Mucosa of stomach (tissue), 1 donor: ENCODE data around the gene CIC.

Experiments
- H3K27me3 ChIP-seq: one replicate; pipeline ENCODE4 v1.7.0; 2013; ENCODE audit warnings: mild to moderate bottlenecking, low read length; ENCODE audit not compliant: control insufficient read depth, insufficient read depth
- H3K36me3 ChIP-seq: one replicate; pipeline ENCODE4 v1.7.0; 2013; ENCODE audit warnings: low read length; ENCODE audit not compliant: control insufficient read depth, insufficient read depth
- H3K4me1 ChIP-seq: one replicate; pipeline ENCODE4 v1.7.0; 2013; ENCODE audit warnings: mild to moderate bottlenecking, low read length; ENCODE audit not compliant: control insufficient read depth, insufficient read depth
- H3K4me3 ChIP-seq: one replicate; pipeline ENCODE4 v1.7.0; 2013; ENCODE audit warnings: low read length
- H3K9ac ChIP-seq: one replicate; pipeline ENCODE4 v1.7.0; 2013; ENCODE audit warnings: mild to moderate bottlenecking, low read length, moderate library complexity
- H3K9me3 ChIP-seq: one replicate; pipeline ENCODE4 v1.7.0; 2013; ENCODE audit warnings: mild to moderate bottlenecking, low read length, moderate library complexity; ENCODE audit not compliant: control insufficient read depth
- donor health status: Pancreatic carcinoma.

The CIC gene

GRCh38 chr19:42322305-42322704 is 53.3 kb downstream of the CIC start:
- no peaks in the 10 kb centered on the region for H3K9me3 ChIP-seq
- peaks cover 27% of the 10 kb centered on the region for H3K27me3 ChIP-seq
- H3K9ac ChIP-seq = no peak overlapping the region
- H3K4me1 ChIP-seq = peaks cover 20% of the 10 kb centered on the region
- no peaks in the 10 kb centered on the region for H3K36me3 ChIP-seq
- no peak overlapping the region for H3K4me3 ChIP-seq

DNA sequence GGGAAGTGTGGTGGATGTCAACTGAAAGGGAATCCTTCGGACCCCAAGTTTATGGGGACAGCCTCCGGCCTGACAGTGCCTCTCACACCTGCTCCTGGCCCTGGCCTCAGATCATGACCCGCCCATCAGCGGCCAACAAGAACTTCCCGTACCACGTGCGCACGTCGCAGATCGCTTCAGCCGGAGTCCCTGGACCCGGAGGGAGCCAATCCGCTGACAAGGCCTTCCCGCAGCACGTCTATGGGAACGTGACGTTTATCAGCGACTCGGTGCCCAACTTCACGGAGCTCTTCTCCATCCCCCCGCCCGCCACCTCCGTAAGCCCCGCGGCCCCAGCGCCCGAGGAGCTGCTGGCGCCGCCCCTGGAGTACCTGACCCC is 54.4 kb downstream of the CIC start:
- Histone ChIP-seq H3K27me3 (peaks cover 27% of the 10 kb centered on the region), H3K9me3 (no peaks in the 10 kb centered on the region), H3K4me1 (peaks cover 20% of the 10 kb centered on the region), H3K9ac (no peak overlapping the region), H3K36me3 (no peaks in the 10 kb centered on the region), H3K4me3 (no peak overlapping the region)

DNA sequence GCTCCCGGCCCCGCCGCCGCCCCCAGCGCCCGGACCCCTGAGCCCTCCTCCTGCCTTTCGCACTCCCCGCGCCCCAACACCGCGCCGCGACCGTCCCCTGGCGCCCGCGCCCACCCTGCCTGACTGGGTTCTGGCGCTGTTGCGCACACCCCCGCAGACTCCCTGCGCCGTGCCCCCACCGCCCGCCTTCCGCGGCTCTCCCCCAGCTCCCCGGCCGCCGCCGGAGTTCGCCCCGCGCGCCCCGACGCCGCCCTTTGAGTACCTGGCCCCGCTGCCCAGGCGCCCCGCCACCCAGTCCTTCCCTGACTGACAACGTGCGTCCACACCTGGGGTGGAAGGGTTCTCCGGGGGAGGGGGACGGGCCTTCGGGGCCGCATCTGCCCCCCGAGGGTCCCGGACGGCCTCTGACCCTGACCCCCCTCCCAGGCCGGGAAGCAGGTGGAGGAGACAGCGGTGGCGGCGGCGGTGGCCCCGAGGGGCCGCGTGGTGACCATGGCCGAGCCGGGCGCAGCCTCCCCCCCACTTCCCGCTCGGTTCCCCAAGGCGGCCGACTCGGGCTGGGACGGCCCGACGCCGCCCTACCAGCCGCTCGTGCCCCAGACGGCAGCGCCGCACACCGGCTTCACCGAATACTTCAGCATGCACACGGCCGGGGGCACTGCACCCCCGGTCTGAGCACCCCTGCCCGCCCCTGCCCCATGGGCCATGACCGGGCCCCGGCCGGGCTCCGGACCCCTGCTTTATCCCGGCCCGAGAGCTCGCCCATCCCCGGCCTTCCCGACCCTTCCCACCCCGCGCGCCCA is 55.0 kb downstream of the CIC start:
- H3K9ac ChIP-seq = no peak overlapping the region
- H3K4me3 ChIP-seq = no peak overlapping the region
- no peaks in the 10 kb centered on the region for H3K36me3 ChIP-seq
- H3K27me3 ChIP-seq = peaks cover 27% of the 10 kb centered on the region
- H3K4me1 ChIP-seq = peaks cover 20% of the 10 kb centered on the region
- no peaks in the 10 kb centered on the region for H3K9me3 ChIP-seq

GRCh38 chr19:42324655-42325307 is 55.7 kb downstream of the CIC start:
- Histone ChIP-seq H3K4me1 (peaks cover 20% of the 10 kb centered on the region), H3K27me3 (peaks cover 27% of the 10 kb centered on the region), H3K9me3 (no peaks in the 10 kb centered on the region), H3K9ac (no peak overlapping the region), H3K36me3 (no peaks in the 10 kb centered on the region), H3K4me3 (no peak overlapping the region)

- Histone ChIP-seq H3K36me3 (no peaks in the 10 kb centered on the region), H3K4me1 (peaks cover 20% of the 10 kb centered on the region), H3K9me3 (no peaks in the 10 kb centered on the region), H3K4me3 (peak within 1 kb of the TSS; percentile 93), H3K9ac (peak within 1 kb of the TSS; percentile 93), H3K27me3 (peaks cover 27% of the 10 kb centered on the region)
These were observed 56.4 kb downstream of the CIC start, which contains the start of gene MEGF8 for GRCh38 chr19:42325308-42325895. TSS of gene MEGF8 (plus strand) at chr19:42325635. CDS start at chr19:42326244, 609 bp downstream.

GRCh38 chr19:42325896-42326771 is 57.1 kb downstream of the CIC start:
- Histone ChIP-seq H3K4me3 (peak overlapping the region; percentile 93), H3K27me3 (peaks cover 27% of the 10 kb centered on the region), H3K9me3 (no peaks in the 10 kb centered on the region), H3K36me3 (no peaks in the 10 kb centered on the region), H3K9ac (peak overlapping the region; percentile 93), H3K4me1 (peaks cover 20% of the 10 kb centered on the region)

DNA sequence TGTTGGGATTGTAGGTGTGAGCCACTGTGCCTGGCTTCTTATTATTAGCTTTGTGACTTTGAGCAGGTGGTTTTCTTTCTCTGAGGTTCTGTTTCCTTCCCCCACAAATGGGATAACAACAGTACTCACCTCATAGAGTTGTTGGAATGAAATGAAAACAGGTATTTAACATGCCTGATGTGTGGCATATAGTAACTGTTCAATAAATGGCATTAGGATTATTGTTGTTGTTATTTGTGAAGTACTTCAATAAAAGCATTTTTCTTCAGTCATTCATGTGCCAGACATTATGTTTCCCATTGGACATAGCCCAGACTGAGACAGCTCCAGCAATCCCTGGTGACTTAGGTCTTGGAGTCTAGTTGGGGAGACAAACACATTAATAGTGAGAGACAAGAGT is 57.9 kb downstream of the CIC start:
- no peaks in the 10 kb centered on the region for H3K36me3 ChIP-seq
- H3K4me1 ChIP-seq = peaks cover 20% of the 10 kb centered on the region
- H3K27me3 ChIP-seq = peaks cover 24% of the 10 kb centered on the region
- H3K9me3 ChIP-seq = no peaks in the 10 kb centered on the region
- H3K9ac ChIP-seq = no peak overlapping the region
- H3K4me3 ChIP-seq = no peak overlapping the region

DNA sequence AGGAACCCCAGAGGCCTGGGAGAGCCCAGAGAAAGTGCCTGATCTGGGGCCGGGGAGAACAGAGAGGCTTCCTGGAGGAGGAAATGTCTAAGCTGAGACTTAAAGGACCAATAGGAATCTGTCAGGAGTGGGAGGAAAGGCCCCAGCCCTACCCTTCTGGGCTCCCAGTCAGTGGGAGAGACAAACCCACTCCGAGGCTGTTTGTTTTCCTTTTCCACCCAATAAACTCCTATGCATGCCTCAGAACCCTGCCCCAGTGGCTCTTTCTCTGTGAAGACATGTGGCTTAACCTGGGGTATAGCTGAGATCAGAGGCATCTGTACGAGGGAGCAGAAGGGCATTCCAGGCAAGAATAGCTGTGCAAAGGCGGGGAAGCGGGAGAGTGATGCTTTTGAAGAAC is 58.3 kb downstream of the CIC start:
- no peaks in the 10 kb centered on the region for H3K36me3 ChIP-seq
- no peak overlapping the region for H3K4me3 ChIP-seq
- H3K9me3 ChIP-seq = no peaks in the 10 kb centered on the region
- no peak overlapping the region for H3K9ac ChIP-seq
- H3K27me3 ChIP-seq = peaks cover 20% of the 10 kb centered on the region
- H3K4me1 ChIP-seq = peaks cover 20% of the 10 kb centered on the region

DNA sequence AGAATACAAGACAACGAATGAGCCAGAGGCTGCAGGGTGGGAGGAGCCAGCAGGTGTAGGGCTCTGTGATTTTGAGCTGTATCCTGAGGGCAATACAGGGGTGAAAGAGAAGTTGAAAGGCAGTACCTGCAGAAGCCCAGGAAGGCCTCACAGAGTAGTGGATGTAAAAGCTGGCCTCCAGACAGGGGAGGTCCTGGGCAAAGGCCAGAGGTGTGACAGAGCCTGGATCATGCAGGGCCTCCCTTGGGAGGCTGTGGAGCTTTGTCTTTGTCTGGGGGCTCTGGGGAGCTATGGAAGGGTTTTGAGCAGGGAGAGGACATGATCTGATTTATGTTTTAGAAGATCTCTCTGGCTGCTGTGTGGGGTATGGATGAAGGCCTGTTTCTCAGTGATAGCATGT is 59.1 kb downstream of the CIC start:
- Histone ChIP-seq H3K9ac (no peak overlapping the region), H3K36me3 (no peaks in the 10 kb centered on the region), H3K4me1 (peaks cover 20% of the 10 kb centered on the region), H3K27me3 (peaks cover 19% of the 10 kb centered on the region), H3K9me3 (no peaks in the 10 kb centered on the region), H3K4me3 (no peak overlapping the region)

DNA sequence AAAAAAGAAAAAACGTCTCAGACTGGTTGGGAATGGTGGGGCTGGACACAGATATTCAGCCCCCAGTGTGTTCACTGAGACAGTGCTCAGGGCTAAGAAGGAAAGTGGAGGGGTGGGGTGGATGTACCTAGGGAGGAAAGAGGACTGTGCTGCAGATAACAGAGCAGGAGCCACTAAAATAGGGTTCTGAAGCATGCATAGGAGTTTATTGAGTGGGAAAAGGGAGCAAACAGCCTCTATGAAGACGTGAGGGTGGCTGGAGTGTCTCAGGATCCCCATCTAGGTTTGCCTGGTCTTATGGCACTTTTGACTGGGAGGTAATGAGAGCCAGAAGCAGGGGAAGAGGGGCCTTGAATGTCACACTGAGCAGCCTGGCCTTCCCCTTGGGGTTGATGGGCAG is 59.8 kb downstream of the CIC start:
- H3K4me1 ChIP-seq = peaks cover 16% of the 10 kb centered on the region
- H3K27me3 ChIP-seq = peaks cover 11% of the 10 kb centered on the region
- H3K4me3 ChIP-seq = no peak overlapping the region
- no peaks in the 10 kb centered on the region for H3K36me3 ChIP-seq
- no peak overlapping the region for H3K9ac ChIP-seq
- no peaks in the 10 kb centered on the region for H3K9me3 ChIP-seq

GRCh38 chr19:42330241-42330711 is 61.2 kb downstream of the CIC start:
- Histone ChIP-seq H3K4me1 (peaks cover 6% of the 10 kb centered on the region), H3K9me3 (no peaks in the 10 kb centered on the region), H3K4me3 (no peak overlapping the region), H3K9ac (no peak overlapping the region), H3K36me3 (no peaks in the 10 kb centered on the region), H3K27me3 (no peaks in the 10 kb centered on the region)
